ENCODE results near the gene SRGAP1. TPM values are rescaled to one million over a fixed set of nuclear protein-coding genes. Genes with fewer than 3 reads are reported as not detected.

SRGAP1 gene
- total and polyA plus RNA-seq, 2 of the 8 experiments (the other 6 are each of a cell fraction or from before 2014, with no cell fraction given) = 3.2 to 7.3 TPM

DNA sequence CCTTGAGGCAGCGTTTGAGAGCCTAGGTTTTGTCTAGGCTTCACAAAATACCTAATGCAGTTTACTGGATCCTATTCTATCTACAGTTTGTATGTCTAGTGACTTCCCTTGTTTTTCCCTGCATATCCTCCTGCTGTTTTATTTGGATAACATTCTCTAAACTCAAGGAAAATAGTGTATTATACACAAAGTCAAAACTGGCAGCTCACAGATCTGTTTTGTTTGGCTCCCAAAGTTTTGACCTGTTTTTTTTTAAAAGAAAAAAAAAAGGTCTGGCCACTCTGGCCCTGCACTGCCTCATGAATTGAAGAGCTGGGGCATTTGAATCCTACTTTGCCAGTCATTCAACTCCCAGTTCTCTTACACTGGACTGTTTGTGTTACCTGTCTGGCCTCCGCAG, 222.3 kb downstream of the SRGAP1 start (continued):
- TF ChIP-seq, protein P1, sequence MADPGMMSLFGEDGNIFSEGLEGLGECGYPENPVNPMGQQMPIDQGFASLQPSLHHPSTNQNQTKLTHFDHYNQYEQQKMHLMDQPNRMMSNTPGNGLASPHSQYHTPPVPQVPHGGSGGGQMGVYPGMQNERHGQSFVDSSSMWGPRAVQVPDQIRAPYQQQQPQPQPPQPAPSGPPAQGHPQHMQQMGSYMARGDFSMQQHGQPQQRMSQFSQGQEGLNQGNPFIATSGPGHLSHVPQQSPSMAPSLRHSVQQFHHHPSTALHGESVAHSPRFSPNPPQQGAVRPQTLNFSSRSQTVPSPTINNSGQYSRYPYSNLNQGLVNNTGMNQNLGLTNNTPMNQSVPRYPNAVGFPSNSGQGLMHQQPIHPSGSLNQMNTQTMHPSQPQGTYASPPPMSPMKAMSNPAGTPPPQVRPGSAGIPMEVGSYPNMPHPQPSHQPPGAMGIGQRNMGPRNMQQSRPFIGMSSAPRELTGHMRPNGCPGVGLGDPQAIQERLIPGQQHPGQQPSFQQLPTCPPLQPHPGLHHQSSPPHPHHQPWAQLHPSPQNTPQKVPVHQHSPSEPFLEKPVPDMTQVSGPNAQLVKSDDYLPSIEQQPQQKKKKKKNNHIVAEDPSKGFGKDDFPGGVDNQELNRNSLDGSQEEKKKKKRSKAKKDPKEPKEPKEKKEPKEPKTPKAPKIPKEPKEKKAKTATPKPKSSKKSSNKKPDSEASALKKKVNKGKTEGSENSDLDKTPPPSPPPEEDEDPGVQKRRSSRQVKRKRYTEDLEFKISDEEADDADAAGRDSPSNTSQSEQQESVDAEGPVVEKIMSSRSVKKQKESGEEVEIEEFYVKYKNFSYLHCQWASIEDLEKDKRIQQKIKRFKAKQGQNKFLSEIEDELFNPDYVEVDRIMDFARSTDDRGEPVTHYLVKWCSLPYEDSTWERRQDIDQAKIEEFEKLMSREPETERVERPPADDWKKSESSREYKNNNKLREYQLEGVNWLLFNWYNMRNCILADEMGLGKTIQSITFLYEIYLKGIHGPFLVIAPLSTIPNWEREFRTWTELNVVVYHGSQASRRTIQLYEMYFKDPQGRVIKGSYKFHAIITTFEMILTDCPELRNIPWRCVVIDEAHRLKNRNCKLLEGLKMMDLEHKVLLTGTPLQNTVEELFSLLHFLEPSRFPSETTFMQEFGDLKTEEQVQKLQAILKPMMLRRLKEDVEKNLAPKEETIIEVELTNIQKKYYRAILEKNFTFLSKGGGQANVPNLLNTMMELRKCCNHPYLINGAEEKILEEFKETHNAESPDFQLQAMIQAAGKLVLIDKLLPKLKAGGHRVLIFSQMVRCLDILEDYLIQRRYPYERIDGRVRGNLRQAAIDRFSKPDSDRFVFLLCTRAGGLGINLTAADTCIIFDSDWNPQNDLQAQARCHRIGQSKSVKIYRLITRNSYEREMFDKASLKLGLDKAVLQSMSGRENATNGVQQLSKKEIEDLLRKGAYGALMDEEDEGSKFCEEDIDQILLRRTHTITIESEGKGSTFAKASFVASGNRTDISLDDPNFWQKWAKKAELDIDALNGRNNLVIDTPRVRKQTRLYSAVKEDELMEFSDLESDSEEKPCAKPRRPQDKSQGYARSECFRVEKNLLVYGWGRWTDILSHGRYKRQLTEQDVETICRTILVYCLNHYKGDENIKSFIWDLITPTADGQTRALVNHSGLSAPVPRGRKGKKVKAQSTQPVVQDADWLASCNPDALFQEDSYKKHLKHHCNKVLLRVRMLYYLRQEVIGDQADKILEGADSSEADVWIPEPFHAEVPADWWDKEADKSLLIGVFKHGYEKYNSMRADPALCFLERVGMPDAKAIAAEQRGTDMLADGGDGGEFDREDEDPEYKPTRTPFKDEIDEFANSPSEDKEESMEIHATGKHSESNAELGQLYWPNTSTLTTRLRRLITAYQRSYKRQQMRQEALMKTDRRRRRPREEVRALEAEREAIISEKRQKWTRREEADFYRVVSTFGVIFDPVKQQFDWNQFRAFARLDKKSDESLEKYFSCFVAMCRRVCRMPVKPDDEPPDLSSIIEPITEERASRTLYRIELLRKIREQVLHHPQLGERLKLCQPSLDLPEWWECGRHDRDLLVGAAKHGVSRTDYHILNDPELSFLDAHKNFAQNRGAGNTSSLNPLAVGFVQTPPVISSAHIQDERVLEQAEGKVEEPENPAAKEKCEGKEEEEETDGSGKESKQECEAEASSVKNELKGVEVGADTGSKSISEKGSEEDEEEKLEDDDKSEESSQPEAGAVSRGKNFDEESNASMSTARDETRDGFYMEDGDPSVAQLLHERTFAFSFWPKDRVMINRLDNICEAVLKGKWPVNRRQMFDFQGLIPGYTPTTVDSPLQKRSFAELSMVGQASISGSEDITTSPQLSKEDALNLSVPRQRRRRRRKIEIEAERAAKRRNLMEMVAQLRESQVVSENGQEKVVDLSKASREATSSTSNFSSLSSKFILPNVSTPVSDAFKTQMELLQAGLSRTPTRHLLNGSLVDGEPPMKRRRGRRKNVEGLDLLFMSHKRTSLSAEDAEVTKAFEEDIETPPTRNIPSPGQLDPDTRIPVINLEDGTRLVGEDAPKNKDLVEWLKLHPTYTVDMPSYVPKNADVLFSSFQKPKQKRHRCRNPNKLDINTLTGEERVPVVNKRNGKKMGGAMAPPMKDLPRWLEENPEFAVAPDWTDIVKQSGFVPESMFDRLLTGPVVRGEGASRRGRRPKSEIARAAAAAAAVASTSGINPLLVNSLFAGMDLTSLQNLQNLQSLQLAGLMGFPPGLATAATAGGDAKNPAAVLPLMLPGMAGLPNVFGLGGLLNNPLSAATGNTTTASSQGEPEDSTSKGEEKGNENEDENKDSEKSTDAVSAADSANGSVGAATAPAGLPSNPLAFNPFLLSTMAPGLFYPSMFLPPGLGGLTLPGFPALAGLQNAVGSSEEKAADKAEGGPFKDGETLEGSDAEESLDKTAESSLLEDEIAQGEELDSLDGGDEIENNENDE (IDR thresholded peaks at IDR 0.05; ENCODE audit: insufficient replicate concordance, low read length) = no peak
- TF ChIP-seq RXRA (IDR thresholded peaks at IDR 0.05; ENCODE audit: insufficient read depth, low read depth, low read length) (no peak), CHD1 (IDR thresholded peaks at IDR 0.05; ENCODE audit: low read depth, low read length) (no peak), JUN (IDR thresholded peaks at IDR 0.05; ENCODE audit: low read depth, low read length) (no peak), NRF1 (IDR thresholded peaks at IDR 0.05; ENCODE audit: low read depth, low read length) (no peak)
